ENCODE measurements around the gene RIPOR2. TPM values are rescaled to one million over a fixed set of nuclear protein-coding genes. Genes with fewer than 3 reads are reported as not detected.

RIPOR2 gene
- total and polyA plus RNA-seq, 4 experiments from 2014 or later = 420 to 458 (median 431) TPM

DNA sequence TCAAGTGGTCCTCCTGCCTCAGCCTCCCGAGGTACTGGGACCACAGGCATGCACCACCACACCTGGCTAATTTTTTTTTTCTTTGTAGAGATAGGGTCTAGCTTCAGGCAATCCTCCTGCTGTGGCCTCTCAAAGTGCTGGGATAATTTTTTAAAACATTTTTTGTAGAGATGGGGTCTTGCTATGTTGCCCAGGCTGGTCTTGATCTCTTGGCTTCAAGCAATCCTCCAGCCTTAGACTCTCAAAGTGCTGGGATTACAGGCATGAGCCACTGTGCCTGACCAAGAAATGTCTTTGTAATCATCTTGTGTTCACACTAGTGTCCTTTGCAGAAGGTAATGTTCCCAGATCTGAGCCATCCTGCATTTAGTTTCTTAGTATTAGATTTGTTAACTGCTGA, 61.6 kb downstream of the RIPOR2 start:
- Mint-ChIP-seq H3K4me1 (peaks cover 38 to 78% (median 59%) of the 10 kb centered on the region in 4 donors), H3K27ac (peak overlapping the region in 6 of 7 donors; percentile 0 to 90 (median 73)), H3K4me3 (no peak overlapping the region), H3K9me3 (peaks cover 0 to 7% (median 2%) of the 10 kb centered on the region in 8 donors), H3K36me3 (peaks cover 75 to 86% of the 10 kb centered on the region in 2 donors), H3K27me3 (no peaks in the 10 kb centered on the region)
- Histone ChIP-seq H3K9me3 (ENCODE audit: control insufficient read depth in 1 of 2, low read length in 2 of 2) (no peaks in the 10 kb centered on the region), H3K27ac (ENCODE audit: low read depth, low read length) (no peak overlapping the region), H3K4me3 (ENCODE audit: low read length in 2 of 2) (no peak overlapping the region), H3K4me1 (ENCODE audit: insufficient read depth, low read length) (peaks cover 82% of the 10 kb centered on the region), H3K27me3 (ENCODE audit: insufficient read depth, low read length) (no peaks in the 10 kb centered on the region), H3K36me3 (ENCODE audit: insufficient read depth, low read length) (peaks cover 75% of the 10 kb centered on the region)
- ChIA-PET CTCF (ENCODE audit: partially characterized antibody) (interaction anchor here (0.7 to 1.5 kb wide), 10 partner anchors 9 to 197 kb away, joined by 3 to 9 read pairs (median 3); no protein-coding TSS in a partner anchor), POLR2A (ENCODE audit: partially characterized antibody) (interaction anchor here (0.8 to 2.8 kb wide), 8 partner anchors 14 to 61 kb away, joined by 3 to 8 read pairs (median 4); partner anchors contain the start of gene RIPOR2)
- no peak for DNase-seq
- intact Hi-C loops (cut with micrococcal nuclease) = no loop called here

DNA sequence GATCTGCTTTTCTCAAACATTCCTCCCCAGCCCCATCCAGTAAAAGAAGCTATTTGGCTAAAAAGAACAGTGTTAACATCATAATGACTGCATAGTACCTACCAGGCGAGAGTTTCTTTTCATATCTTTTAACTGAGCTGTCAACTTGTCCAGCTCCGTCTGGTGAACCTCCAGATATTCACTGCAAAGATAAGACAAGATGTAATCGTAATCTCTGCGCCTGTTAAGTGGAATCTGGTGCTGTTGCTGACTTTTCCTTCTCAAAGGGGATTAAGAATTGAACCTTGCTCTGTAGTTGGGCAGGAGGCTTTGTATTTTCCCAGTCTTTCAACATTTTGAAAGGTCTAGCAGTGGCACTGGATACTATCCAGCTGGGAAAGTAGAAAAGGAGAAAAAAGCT, 63.0 kb downstream of the RIPOR2 start:
- H3K27me3 ChIP-seq (ENCODE audit: insufficient read depth, low read length) = no peaks in the 10 kb centered on the region
- Mint-ChIP-seq H3K4me3 (peak overlapping the region in 1 of 8 donors; percentile 19), H3K9me3 (peaks cover 0 to 3% (median 1%) of the 10 kb centered on the region in 8 donors), H3K4me1 (peaks cover 43 to 77% (median 61%) of the 10 kb centered on the region in 4 donors), H3K27me3 (no peaks in the 10 kb centered on the region), H3K27ac (peak overlapping the region; percentile 48 to 90 (median 80)), H3K36me3 (peaks cover 73 to 87% of the 10 kb centered on the region in 2 donors)
- ChIA-PET CTCF (ENCODE audit: partially characterized antibody) (interaction anchor here (0.7 to 2.8 kb wide), 7 partner anchors 14 to 196 kb away, joined by 3 to 15 read pairs (median 3); no protein-coding TSS in a partner anchor), POLR2A (ENCODE audit: partially characterized antibody) (interaction anchor here (1.1 to 2.3 kb wide), 6 partner anchors 12 to 145 kb away, joined by 3 to 9 read pairs (median 4); no protein-coding TSS in a partner anchor)
- H3K36me3 ChIP-seq (ENCODE audit: insufficient read depth, low read length) = peaks cover 87% of the 10 kb centered on the region
- H3K4me3 ChIP-seq (ENCODE audit: low read length in 2 of 2) = no peak overlapping the region
- no peak for DNase-seq
- peaks cover 82% of the 10 kb centered on the region for H3K4me1 ChIP-seq (ENCODE audit: insufficient read depth, low read length)
- H3K9me3 ChIP-seq (ENCODE audit: control insufficient read depth in 1 of 2, low read length in 2 of 2) = no peaks in the 10 kb centered on the region
- intact Hi-C loops (cut with micrococcal nuclease) = no loop called here
- H3K27ac ChIP-seq (ENCODE audit: low read depth, low read length) = peak overlapping the region; percentile 19

DNA sequence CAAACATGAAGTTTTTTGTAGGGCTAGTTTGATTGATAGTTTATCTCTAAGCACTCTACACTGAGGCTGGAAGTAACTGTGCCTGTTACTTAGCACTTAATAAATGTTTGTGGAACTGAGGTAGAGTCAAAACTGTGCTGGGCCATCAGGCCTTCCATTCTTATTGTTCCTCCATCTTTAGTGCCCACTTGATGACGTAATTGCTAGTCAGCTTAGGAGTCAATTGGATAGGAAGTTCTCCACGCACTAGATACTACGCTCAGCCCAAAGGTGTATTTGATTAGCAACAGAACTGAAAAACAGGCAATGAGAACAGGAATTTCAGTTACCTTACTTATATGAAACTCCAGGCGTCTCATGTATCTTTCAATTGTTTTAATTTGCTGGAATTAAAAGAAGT, 67.0 kb downstream of the RIPOR2 start:
- Histone ChIP-seq H3K27me3 (ENCODE audit: insufficient read depth, low read length) (no peaks in the 10 kb centered on the region), H3K27ac (ENCODE audit: low read depth, low read length) (no peak overlapping the region), H3K4me1 (ENCODE audit: insufficient read depth, low read length) (peaks cover 88% of the 10 kb centered on the region), H3K4me3 (ENCODE audit: low read length in 2 of 2) (no peak overlapping the region), H3K36me3 (ENCODE audit: insufficient read depth, low read length) (peaks cover 86% of the 10 kb centered on the region), H3K9me3 (ENCODE audit: control insufficient read depth in 1 of 2, low read length in 2 of 2) (no peaks in the 10 kb centered on the region)
- Mint-ChIP-seq H3K27ac (peak overlapping the region; percentile 37 to 91 (median 84)), H3K4me1 (peaks cover 42 to 75% (median 59%) of the 10 kb centered on the region in 4 donors), H3K4me3 (peak overlapping the region in 2 of 8 donors; percentile 20 to 38), H3K27me3 (no peaks in the 10 kb centered on the region), H3K36me3 (peaks cover 66 to 87% of the 10 kb centered on the region in 2 donors), H3K9me3 (peaks cover 0 to 3% (median 0%) of the 10 kb centered on the region in 8 donors)
- CTCF ChIA-PET (ENCODE audit: partially characterized antibody) = interaction anchor here (1.0 to 1.6 kb wide), 5 partner anchors 11 to 146 kb away, joined by 3 to 5 read pairs (median 3); no protein-coding TSS in a partner anchor
- POLR2A ChIA-PET (ENCODE audit: partially characterized antibody) = interaction anchor here (0.9 to 1.6 kb wide), 4 partner anchors 10 to 45 kb away, joined by 3 to 6 read pairs (median 4); no protein-coding TSS in a partner anchor
- intact Hi-C loops (cut with micrococcal nuclease) = loop anchor here (5.0 kb wide), 1 partner anchor 34 kb away; no protein-coding TSS in a partner anchor
- DNase-seq = no peak

DNA sequence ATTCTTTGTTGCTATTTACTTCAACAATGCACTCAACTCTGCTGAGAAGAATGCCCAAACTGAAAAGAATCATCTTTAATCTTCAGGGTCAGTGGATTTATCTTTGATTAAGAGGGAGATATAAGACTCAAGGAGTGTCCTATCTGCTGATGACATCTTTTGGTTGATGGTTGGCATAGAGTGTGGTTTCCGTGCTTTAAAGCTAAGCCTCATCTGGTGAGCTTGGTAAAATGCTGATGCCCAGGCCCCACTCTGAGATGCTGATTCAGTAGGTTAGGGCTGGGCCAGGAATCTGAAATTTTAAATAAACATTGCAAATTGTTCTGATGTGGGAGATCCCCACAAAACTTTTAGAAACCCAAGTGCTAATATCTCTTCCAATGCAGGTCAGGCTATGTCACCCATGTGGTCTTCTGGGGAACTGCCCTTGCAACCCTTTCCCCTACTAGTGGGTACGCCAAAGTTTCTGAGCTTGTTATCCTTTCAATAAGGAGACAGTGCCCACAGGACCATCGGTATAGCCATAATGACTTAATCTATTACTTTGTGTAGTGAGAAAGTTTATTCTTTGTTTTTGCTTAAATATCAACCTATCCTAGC, 68.6 kb downstream of the RIPOR2 start:
- no peak for DNase-seq
- peak overlapping the region in 4 of 8 donors; percentile 6 to 41 (median 34) for H3K4me3 Mint-ChIP-seq
- peaks cover 83% of the 10 kb centered on the region for H3K36me3 ChIP-seq (ENCODE audit: insufficient read depth, low read length)
- ChIA-PET POLR2A (ENCODE audit: partially characterized antibody) (interaction anchor here (0.8 to 2.8 kb wide), 11 partner anchors 8 to 160 kb away, joined by 3 to 11 read pairs (median 4); partner anchors contain the start of gene RIPOR2), CTCF (ENCODE audit: partially characterized antibody) (interaction anchor here (1.0 to 4.5 kb wide), 5 partner anchors 11 to 150 kb away, joined by 3 to 12 read pairs (median 8); no protein-coding TSS in a partner anchor)
- H3K4me1 Mint-ChIP-seq = peaks cover 48 to 76% (median 62%) of the 10 kb centered on the region in 4 donors
- peak overlapping the region; percentile 10 for H3K27ac ChIP-seq (ENCODE audit: low read depth, low read length)
- H3K27me3 Mint-ChIP-seq = no peaks in the 10 kb centered on the region
- H3K4me3 ChIP-seq (ENCODE audit: low read length in 2 of 2) = no peak overlapping the region
- peaks cover 88% of the 10 kb centered on the region for H3K4me1 ChIP-seq (ENCODE audit: insufficient read depth, low read length)
- H3K9me3 ChIP-seq (ENCODE audit: control insufficient read depth in 1 of 2, low read length in 2 of 2) = no peaks in the 10 kb centered on the region
- H3K27me3 ChIP-seq (ENCODE audit: insufficient read depth, low read length) = no peaks in the 10 kb centered on the region
- H3K36me3 Mint-ChIP-seq = peaks cover 64 to 86% of the 10 kb centered on the region in 2 donors
- peak overlapping the region; percentile 11 to 84 (median 54) for H3K27ac Mint-ChIP-seq
- H3K9me3 Mint-ChIP-seq = peaks cover 0 to 3% (median 0%) of the 10 kb centered on the region in 8 donors
- intact Hi-C loops (cut with micrococcal nuclease) = loop anchor here (5.0 kb wide), 1 partner anchor 35 kb away; no protein-coding TSS in a partner anchor

DNA sequence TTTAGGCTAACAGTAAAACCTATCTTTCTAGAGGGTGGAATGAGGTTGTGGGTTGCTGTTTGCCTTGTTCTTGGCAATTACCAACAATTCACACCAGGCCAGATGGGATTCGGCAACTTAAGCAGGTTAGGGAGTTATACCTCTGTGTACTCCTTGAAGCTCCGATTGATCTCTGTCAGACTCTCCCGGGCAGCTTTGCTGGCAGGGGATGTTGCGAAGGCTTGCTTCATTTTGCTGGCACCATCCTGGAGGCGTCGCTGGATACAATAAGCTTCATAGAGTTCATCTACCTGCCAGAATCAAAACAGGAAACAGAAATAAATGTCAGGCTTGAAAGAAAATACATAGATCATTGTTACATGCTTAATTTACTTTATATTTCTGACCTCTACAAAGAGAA, 70.6 kb downstream of the RIPOR2 start:
- H3K27ac ChIP-seq (ENCODE audit: low read depth, low read length) = peak overlapping the region; percentile 14
- H3K9me3 ChIP-seq (ENCODE audit: control insufficient read depth in 1 of 2, low read length in 2 of 2) = no peaks in the 10 kb centered on the region
- peaks cover 84% of the 10 kb centered on the region for H3K36me3 ChIP-seq (ENCODE audit: insufficient read depth, low read length)
- Mint-ChIP-seq H3K27ac (peak overlapping the region; percentile 67 to 88 (median 83)), H3K27me3 (no peaks in the 10 kb centered on the region), H3K36me3 (peaks cover 68 to 91% of the 10 kb centered on the region in 2 donors), H3K9me3 (peaks cover 0 to 3% (median 0%) of the 10 kb centered on the region in 8 donors), H3K4me1 (peaks cover 57 to 90% (median 70%) of the 10 kb centered on the region in 4 donors), H3K4me3 (peak overlapping the region in 6 of 8 donors; percentile 7 to 73 (median 52))
- no peak for DNase-seq
- CTCF ChIA-PET (ENCODE audit: partially characterized antibody) = interaction anchor here (1.1 to 4.5 kb wide), 5 partner anchors 8 to 126 kb away, joined by 3 to 12 read pairs (median 8); no protein-coding TSS in a partner anchor
- POLR2A ChIA-PET (ENCODE audit: partially characterized antibody) = interaction anchor here (1.1 to 2.8 kb wide), 3 partner anchors 9 to 153 kb away, joined by 3 to 11 read pairs (median 5); no protein-coding TSS in a partner anchor
- peaks cover 92% of the 10 kb centered on the region for H3K4me1 ChIP-seq (ENCODE audit: insufficient read depth, low read length)
- H3K27me3 ChIP-seq (ENCODE audit: insufficient read depth, low read length) = no peaks in the 10 kb centered on the region
- H3K4me3 ChIP-seq (ENCODE audit: low read length in 2 of 2) = no peak overlapping the region
- intact Hi-C loops (cut with micrococcal nuclease) = loop anchor here (5.0 kb wide), 1 partner anchor 37 kb away; no protein-coding TSS in a partner anchor

DNA sequence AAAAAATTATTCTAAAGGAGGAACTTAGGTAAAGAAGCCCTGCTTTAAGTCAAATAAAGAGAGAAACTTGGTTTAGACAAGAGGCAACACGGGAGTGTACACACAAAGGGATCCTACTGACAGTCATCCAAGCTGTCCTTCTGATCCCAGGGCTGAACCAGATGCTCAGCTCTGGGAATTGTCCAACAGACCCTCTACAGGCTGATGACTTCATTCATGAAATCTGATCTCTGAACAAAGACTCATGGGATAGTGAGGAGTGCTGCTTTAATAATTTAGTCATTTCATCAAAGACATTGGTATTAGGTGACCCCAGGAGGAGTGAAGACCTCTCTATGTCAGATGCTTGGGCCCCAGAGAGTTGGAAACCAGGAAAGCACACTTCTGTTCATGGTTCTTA, 71.4 kb downstream of the RIPOR2 start:
- CTCF ChIA-PET (ENCODE audit: partially characterized antibody) = interaction anchor here (1.2 to 4.5 kb wide), 3 partner anchors 24 to 127 kb away, joined by 3 to 12 read pairs (median 8); no protein-coding TSS in a partner anchor
- Mint-ChIP-seq H3K27me3 (no peaks in the 10 kb centered on the region), H3K4me3 (peak overlapping the region in 4 of 8 donors; percentile 18 to 63 (median 40)), H3K4me1 (peaks cover 65 to 98% (median 79%) of the 10 kb centered on the region in 4 donors), H3K27ac (peak overlapping the region; percentile 60 to 88 (median 82)), H3K36me3 (peaks cover 76 to 97% of the 10 kb centered on the region in 2 donors), H3K9me3 (peaks cover 0 to 3% (median 0%) of the 10 kb centered on the region in 8 donors)
- DNase-seq = no peak
- intact Hi-C loops (cut with micrococcal nuclease) = no loop called here
- no peak overlapping the region for H3K4me3 ChIP-seq (ENCODE audit: low read length in 2 of 2)
- H3K4me1 ChIP-seq (ENCODE audit: insufficient read depth, low read length) = peaks cover 95% of the 10 kb centered on the region
- peak overlapping the region; percentile 14 for H3K27ac ChIP-seq (ENCODE audit: low read depth, low read length)
- no peaks in the 10 kb centered on the region for H3K9me3 ChIP-seq (ENCODE audit: control insufficient read depth in 1 of 2, low read length in 2 of 2)
- peaks cover 86% of the 10 kb centered on the region for H3K36me3 ChIP-seq (ENCODE audit: insufficient read depth, low read length)
- POLR2A ChIA-PET (ENCODE audit: partially characterized antibody) = interaction anchor here (1.1 to 1.2 kb wide), 2 partner anchors 128 to 154 kb away, joined by 3 to 5 read pairs; no protein-coding TSS in a partner anchor
- no peaks in the 10 kb centered on the region for H3K27me3 ChIP-seq (ENCODE audit: insufficient read depth, low read length)

All from CD4-positive, alpha-beta memory T cell (primary cell).